ENCODE measurements around the gene VAPB. TPM values are rescaled to one million over a fixed set of nuclear protein-coding genes. Genes with fewer than 3 reads are reported as not detected.

The VAPB gene
- total RNA-seq, 1 donor from 2014 or later, result 17.6 TPM

- DNase-seq (ENCODE audit: extremely low read depth, low read depth, low spot score), result no peak
These were observed 44.7 kb downstream of the VAPB start for GRCh38 chr20:58433759-58434158.

- no peak for DNase-seq (ENCODE audit: extremely low read depth, low read depth, low spot score)
These were observed 45.3 kb downstream of the VAPB start for GRCh38 chr20:58434326-58434725.

- DNase-seq (ENCODE audit: extremely low read depth, low read depth, low spot score), result no peak
These were observed 46.2 kb downstream of the VAPB start for GRCh38 chr20:58435237-58435636.

- DNase-seq (ENCODE audit: extremely low read depth, low read depth, low spot score), result no peak
These were observed 48.0 kb downstream of the VAPB start for GRCh38 chr20:58436868-58437645.

- no peak for DNase-seq (ENCODE audit: extremely low read depth, low read depth, low spot score)
These were observed 50.2 kb downstream of the VAPB start for GRCh38 chr20:58438970-58439808.

GRCh38 chr20:58440021-58440767 lies 51.2 kb downstream of the VAPB start:
- DNase-seq (ENCODE audit: extremely low read depth, low read depth, low spot score), result no peak

- DNase-seq (ENCODE audit: extremely low read depth, low read depth, low spot score), result no peak
These were observed 52.7 kb downstream of the VAPB start for GRCh38 chr20:58441723-58442122.

- DNase-seq (ENCODE audit: extremely low read depth, low read depth, low spot score), result no peak
These were observed 55.8 kb downstream of the VAPB start for GRCh38 chr20:58444746-58445255.

- DNase-seq (ENCODE audit: extremely low read depth, low read depth, low spot score), result no peak
These were observed 57.4 kb downstream of the VAPB start for GRCh38 chr20:58446264-58446959.

GRCh38 chr20:58446960-58447265 lies 57.9 kb downstream of the VAPB start:
- no peak for DNase-seq (ENCODE audit: extremely low read depth, low read depth, low spot score)

- DNase-seq (ENCODE audit: extremely low read depth, low read depth, low spot score), result no peak
These were observed 58.7 kb downstream of the VAPB start for GRCh38 chr20:58447511-58448391.

- DNase-seq (ENCODE audit: extremely low read depth, low read depth, low spot score), result no peak
These were observed 59.9 kb downstream of the VAPB start for GRCh38 chr20:58448958-58449357.

GRCh38 chr20:58449681-58450221 lies 60.7 kb downstream of the VAPB start:
- DNase-seq (ENCODE audit: extremely low read depth, low read depth, low spot score), result no peak

- DNase-seq (ENCODE audit: extremely low read depth, low read depth, low spot score), result no peak
These were observed 61.2 kb downstream of the VAPB start for GRCh38 chr20:58450254-58450653.

- no peak for DNase-seq (ENCODE audit: extremely low read depth, low read depth, low spot score)
These were observed 63.7 kb downstream of the VAPB start for GRCh38 chr20:58452667-58453255.

- no peak for DNase-seq (ENCODE audit: extremely low read depth, low read depth, low spot score)
These were observed 64.4 kb downstream of the VAPB start for GRCh38 chr20:58453391-58453790.

GRCh38 chr20:58454460-58454859 lies 65.4 kb downstream of the VAPB start:
- no peak for DNase-seq (ENCODE audit: extremely low read depth, low read depth, low spot score)

- no peak for DNase-seq (ENCODE audit: extremely low read depth, low read depth, low spot score)
These were observed 68.2 kb downstream of the VAPB start for GRCh38 chr20:58457083-58457695.
